ENCODE measurements around the gene TMX3. TPM values are rescaled to one million over a fixed set of nuclear protein-coding genes. Genes with fewer than 3 reads are reported as not detected.

The TMX3 gene
- polyA plus RNA-seq, 1 donor, result 82.9 TPM

DNA sequence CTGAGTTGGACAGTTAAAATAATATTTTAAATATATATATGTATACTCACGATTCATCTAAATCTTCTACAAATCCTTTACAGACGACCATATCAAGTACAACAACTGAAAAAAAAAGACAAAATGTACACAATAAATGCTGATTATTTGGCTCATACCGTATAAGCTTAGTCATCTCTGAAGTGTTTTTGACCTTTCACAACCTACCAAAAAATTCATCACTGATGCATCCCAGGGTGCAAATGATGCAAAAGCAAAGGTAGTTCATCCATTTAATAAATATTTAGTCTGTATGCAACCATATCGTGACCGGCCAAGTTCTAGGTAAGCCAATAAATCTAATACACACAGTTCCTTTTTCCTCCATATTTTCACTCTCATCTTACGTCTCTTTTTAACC, 1.1 kb downstream of the TMX3 start:
- DNase-seq, result no peak

DNA sequence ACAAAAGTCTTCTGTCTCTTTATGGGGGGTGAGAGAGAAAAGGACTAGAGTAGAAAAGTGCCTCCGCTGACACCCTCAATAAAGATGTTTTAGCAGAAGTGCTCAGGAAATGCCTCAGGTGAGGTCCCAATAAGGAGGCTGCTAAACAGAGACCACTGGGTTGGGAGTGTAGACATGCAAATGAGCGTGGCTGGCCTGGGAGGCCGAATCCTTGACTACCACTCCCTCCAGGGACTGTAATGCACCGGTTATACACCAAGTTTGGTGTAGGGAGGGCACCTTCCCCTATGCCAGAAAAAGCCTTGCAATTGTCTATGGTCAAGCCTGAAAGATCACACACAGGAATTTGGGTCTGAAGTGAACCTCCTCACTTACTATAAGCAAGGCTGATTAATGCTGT, 1.8 kb downstream of the TMX3 start:
- DNase-seq, result no peak

- DNase-seq, result no peak
Observed at GRCh38 chr18:68707646-68708045, 7.3 kb downstream of the TMX3 start.

GRCh38 chr18:68705119-68705518, 9.8 kb downstream of the TMX3 start:
- DNase-seq, result no peak

DNA sequence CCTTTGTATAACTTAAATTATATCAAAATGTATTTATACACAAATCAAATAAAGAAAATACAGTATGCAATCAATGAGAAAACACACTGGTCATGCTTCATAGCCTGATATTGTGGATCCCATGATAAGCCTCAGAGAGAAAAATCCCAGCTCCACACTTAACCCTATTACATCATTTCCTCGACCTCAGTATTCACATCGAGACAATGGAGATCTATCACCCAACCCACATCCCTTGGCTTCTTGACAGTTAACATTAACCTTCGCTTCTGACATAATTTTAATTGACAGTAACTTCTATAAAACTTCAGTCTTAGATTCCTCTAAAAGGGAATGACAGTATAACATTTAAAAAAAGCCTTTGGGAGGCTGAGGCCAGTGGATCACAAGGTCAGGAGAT, 11.6 kb downstream of the TMX3 start:
- no peak for DNase-seq

GRCh38 chr18:68701353-68701752, 13.6 kb downstream of the TMX3 start:
- DNase-seq, result no peak

- no peak for DNase-seq
Observed at GRCh38 chr18:68699043-68699442, 15.9 kb downstream of the TMX3 start.

- no peak for DNase-seq
Observed at GRCh38 chr18:68696937-68697336, 18.0 kb downstream of the TMX3 start.

GRCh38 chr18:68694316-68694715, 20.6 kb downstream of the TMX3 start:
- DNase-seq, result no peak

DNA sequence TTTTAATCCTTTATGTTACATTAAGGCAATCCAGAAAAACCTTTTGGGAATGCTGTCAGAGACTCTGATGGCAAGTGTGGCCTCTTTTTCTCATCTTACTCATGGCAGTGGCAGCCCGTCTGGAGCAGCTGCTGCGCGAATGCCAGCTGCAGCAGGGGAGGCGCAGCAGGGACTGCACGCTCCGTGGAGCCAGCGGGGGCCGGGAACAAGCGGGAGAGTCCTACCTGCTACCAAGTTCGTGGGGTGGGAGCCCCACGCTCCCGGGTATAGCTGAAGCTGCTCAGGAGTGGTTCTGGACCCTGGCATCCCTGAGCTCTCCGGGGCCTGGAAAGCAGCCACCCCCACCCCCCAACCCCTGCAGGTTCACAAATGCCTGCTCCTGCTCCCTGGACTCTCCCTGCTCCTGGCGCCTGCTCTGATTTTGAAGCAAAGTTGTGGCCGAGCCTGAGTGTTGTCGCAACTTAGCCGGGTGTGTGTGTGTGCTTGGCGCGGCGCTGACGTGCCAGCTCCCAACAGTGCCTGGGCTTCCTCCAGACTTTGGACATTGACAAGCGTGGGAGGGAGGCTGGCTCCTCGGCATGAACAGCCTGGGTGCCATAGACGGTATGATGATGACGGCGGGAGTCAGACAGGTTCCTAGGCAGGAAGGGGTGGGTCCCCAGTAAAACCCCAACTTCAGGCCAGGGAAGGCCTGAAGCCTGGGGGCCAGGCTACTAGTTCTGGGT, 21.7 kb downstream of the TMX3 start:
- no peak for DNase-seq

DNA sequence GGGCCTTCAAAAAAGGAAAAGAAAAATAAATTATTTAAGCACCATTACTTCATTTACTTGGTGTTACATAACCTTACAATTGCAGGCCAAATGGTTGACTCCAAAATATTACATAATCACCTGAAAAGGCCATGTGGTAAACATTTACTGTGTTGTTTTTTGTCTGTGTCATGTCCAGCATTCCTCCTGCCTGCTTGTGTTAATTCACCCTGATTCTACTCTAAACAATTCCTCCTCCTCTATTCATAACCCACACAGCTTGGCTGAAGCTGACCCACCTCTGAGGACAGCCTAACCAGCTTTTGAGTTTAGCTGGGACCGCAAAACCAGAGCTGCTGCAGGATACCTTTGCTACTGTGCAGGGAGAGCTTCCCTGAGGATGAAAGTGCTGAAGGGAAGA, 35.4 kb downstream of the TMX3 start:
- no peak for DNase-seq

DNA sequence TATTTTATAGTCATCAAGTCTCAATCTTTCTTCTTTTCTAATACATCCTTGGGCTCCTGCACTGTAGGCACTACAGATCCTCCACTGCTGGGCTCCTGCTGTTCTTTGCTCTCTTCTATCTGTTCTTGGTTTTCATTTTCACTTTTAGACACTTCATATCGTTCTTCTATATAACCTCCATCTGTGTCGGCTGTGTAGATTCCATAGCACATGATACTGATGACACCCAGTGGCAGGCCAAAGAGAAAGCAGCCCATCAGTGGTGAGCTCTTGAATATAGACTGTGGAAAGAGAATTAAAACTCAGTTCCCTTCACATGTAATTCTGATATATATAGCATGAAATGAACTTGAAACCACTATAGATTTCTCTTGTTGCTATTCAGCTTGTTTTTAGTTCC, 38.0 kb downstream of the TMX3 start:
- DNase-seq, result no peak

DNA sequence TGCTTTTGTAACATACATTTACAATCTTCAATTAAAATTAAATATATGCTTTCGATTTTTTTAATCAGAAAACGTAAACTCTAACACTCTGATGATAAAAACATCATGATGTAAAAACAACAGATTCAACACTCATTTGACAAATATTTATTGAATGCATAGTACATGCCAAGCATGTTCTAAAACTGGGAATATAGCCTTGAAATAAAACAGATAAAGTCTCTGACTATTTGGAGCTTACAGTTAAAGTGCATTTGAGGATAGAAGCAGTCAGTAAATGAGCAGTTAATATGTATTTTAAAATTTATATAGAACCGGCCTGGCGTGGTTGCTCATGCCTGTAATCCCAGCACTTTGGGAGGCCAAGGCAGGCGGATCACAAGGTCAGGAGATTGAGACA, 47.8 kb downstream of the TMX3 start:
- DNase-seq, result no peak

GRCh38 chr18:68666381-68666780, 48.5 kb downstream of the TMX3 start:
- DNase-seq, result no peak

GRCh38 chr18:68665628-68666027, 49.3 kb downstream of the TMX3 start:
- no peak for DNase-seq

DNA sequence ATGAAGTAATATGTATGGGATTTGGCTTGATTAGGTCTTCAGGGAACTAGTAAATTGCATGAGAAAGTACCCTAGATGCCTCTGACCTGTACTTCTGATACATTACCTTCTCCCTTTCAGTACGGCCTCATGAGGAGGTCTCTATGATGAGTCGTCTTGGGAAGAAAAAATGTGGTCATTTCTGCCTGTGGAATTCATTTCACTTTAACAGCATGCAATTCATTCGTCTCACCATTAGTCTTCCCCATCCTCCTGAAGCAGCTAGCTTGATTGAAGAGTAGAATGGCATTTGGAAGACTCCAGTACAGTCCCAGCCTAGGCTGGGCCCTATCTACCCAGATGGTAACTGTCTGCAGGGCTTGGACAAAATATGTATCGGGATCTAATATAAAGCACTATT, 52.2 kb downstream of the TMX3 start:
- no peak for DNase-seq

- DNase-seq, result peak; percentile 35
Observed at GRCh38 chr18:68660354-68661183, 54.3 kb downstream of the TMX3 start.

GRCh38 chr18:68648191-68648590, 66.7 kb downstream of the TMX3 start:
- DNase-seq, result no peak

DNA sequence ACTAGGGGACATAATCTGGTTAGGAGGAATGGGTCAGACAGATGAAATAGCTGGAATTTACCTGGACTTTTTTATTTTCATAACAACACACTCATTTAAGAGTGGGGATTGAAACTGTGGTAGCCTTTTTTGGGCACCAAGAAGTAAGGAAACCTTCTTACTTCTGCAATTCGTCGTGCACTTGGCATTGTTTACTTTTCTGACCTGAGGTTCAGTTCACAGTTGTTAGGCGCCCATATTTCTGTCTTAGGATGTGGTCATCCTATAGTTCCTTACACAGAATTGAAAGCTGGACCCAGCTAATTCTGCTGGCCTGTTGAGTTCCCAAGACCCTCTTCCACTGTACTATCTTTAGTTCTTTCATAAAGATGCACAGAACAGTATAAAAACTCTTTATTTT, 72.9 kb downstream of the TMX3 start:
- DNase-seq, result no peak

- no peak for DNase-seq
Observed at GRCh38 chr18:68640861-68641260, 74.0 kb downstream of the TMX3 start.

- no peak for DNase-seq
Observed at GRCh38 chr18:68638613-68639012, 76.3 kb downstream of the TMX3 start.

GRCh38 chr18:68627812-68628211, 87.1 kb downstream of the TMX3 start:
- DNase-seq, result no peak

All from left kidney (tissue), 2 donors.